ENCODE data around the gene PDE4D. TPM values are rescaled to one million over a fixed set of nuclear protein-coding genes. Genes with fewer than 3 reads are reported as not detected.

Gene PDE4D
- total RNA-seq, 2 experiments from 2014 or later: 164 to 175 TPM

DNA sequence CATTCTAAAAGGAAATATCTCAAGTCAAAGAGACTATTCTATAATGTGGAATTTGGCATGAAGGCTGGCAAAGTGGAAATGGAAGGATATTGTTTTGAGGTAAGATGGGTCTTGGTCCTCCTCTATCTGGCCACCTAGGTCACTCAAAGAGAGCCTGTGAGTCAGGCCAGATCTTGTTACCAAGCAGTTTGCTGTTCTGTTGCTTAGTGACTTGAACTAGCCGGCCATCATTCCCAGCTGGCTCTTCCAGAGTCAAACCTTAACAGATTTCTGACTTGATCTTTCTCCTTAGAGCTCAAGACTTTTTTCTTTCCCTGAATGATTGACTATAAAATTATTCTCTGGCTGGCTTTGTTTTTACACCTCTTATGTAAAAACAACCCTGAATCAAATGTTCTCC lies 136.1 kb downstream of the PDE4D start:
- ChIA-PET CTCF (no interaction called here), POLR2A (no interaction called here)
- H3K27ac ChIP-seq (ENCODE audit: low read depth in 1 of 2, low read length in 2 of 2): no peak overlapping the region
- no peak overlapping the region for H3K4me3 ChIP-seq (ENCODE audit: low read length)
- no peak overlapping the region for H3K4me3 Mint-ChIP-seq
- DNase-seq (no peak), ATAC-seq (ENCODE audit: poor library complexity) (no peak)
- no peaks in the 10 kb centered on the region for H3K27me3 Mint-ChIP-seq
- no peaks in the 10 kb centered on the region for H3K27me3 ChIP-seq (ENCODE audit: control insufficient read depth in 1 of 2, insufficient read depth in 2 of 2, low read length in 2 of 2)
- H3K4me1 ChIP-seq (ENCODE audit: insufficient read depth, low read length): no peaks in the 10 kb centered on the region
- H3K36me3 ChIP-seq (ENCODE audit: insufficient read depth, low read length): no peaks in the 10 kb centered on the region
- no peaks in the 10 kb centered on the region for H3K9me3 ChIP-seq (ENCODE audit: control insufficient read depth in 1 of 2, insufficient read depth in 1 of 2, low read length in 2 of 2)
- intact Hi-C loops (cut with DNase I, micrococcal nuclease): no loop called here
- TF ChIP-seq, protein P1, sequence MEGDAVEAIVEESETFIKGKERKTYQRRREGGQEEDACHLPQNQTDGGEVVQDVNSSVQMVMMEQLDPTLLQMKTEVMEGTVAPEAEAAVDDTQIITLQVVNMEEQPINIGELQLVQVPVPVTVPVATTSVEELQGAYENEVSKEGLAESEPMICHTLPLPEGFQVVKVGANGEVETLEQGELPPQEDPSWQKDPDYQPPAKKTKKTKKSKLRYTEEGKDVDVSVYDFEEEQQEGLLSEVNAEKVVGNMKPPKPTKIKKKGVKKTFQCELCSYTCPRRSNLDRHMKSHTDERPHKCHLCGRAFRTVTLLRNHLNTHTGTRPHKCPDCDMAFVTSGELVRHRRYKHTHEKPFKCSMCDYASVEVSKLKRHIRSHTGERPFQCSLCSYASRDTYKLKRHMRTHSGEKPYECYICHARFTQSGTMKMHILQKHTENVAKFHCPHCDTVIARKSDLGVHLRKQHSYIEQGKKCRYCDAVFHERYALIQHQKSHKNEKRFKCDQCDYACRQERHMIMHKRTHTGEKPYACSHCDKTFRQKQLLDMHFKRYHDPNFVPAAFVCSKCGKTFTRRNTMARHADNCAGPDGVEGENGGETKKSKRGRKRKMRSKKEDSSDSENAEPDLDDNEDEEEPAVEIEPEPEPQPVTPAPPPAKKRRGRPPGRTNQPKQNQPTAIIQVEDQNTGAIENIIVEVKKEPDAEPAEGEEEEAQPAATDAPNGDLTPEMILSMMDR (IDR thresholded peaks at IDR 0.05): no peak
- no peaks in the 10 kb centered on the region for H3K36me3 Mint-ChIP-seq (ENCODE audit: low read depth)
- no peak overlapping the region for H3K27ac Mint-ChIP-seq
- no peaks in the 10 kb centered on the region for H3K4me1 Mint-ChIP-seq (ENCODE audit: low read depth)
- H3K9me3 Mint-ChIP-seq: no peaks in the 10 kb centered on the region

DNA sequence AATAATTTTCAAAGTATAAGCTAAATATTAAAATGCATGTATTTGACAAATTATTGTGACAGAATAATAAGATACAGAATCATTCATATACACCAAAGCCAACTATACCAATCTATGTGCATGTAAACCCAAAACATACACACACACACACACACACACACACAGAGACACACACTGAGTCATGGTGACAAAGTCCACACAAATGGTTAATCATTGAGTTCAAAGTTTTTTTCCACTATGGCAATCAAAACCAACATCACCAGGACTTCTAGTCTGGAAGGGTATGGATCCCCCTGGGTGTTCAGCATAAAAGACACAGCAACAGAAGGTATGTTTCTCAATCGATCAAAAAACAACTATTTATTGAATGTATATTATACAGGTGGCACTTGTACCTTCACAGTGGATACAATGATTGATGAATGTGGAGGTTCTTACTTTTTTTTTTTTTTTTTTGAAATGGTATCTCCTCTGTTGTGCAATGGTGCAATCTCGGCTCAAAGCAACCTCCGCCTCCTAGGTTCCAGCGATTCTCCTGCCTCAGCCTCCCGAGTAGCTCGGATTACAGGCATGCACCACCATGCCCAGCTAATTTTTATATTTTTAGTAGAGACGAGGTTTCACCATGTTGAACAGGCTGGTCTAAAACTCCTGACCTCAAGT lies 137.0 kb downstream of the PDE4D start:
- Histone ChIP-seq H3K36me3 (ENCODE audit: insufficient read depth, low read length) (no peaks in the 10 kb centered on the region), H3K9me3 (ENCODE audit: control insufficient read depth in 1 of 2, insufficient read depth in 1 of 2, low read length in 2 of 2) (no peaks in the 10 kb centered on the region), H3K27me3 (ENCODE audit: control insufficient read depth in 1 of 2, insufficient read depth in 2 of 2, low read length in 2 of 2) (no peaks in the 10 kb centered on the region), H3K27ac (ENCODE audit: low read depth in 1 of 2, low read length in 2 of 2) (no peak overlapping the region), H3K4me1 (ENCODE audit: insufficient read depth, low read length) (no peaks in the 10 kb centered on the region), H3K4me3 (ENCODE audit: low read length) (no peak overlapping the region)
- Mint-ChIP-seq H3K4me3 (no peak overlapping the region), H3K9me3 (no peaks in the 10 kb centered on the region), H3K27me3 (no peaks in the 10 kb centered on the region), H3K27ac (no peak overlapping the region), H3K36me3 (ENCODE audit: low read depth) (no peaks in the 10 kb centered on the region), H3K4me1 (ENCODE audit: low read depth) (no peaks in the 10 kb centered on the region)
- DNase-seq: no peak
- TF ChIP-seq, protein P1 (IDR thresholded peaks at IDR 0.05): no peak
- ChIA-PET CTCF (no interaction called here), POLR2A (no interaction called here)
- no peak for ATAC-seq (ENCODE audit: poor library complexity)
- intact Hi-C loops (cut with DNase I, micrococcal nuclease): no loop called here

DNA sequence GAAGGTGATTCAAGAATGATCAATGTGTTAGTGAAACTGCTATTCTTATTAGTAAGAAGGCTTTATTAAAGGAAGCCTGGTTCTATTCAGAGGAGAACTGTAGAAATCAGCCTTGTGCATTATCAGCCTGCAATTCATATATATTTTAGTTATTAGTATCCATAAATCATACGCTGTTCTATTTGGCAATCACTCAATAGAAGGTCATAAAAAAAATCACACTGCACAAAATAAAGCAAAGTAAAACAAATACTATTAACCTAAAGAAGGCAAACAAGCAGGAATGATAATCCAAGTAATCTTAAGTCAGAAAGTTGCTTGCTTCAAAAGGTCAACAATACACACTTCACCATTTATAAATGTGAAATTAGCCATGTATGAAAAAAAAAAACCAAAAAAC lies 138.1 kb downstream of the PDE4D start:
- Mint-ChIP-seq H3K27me3 (no peaks in the 10 kb centered on the region), H3K4me3 (no peak overlapping the region), H3K27ac (no peak overlapping the region), H3K4me1 (ENCODE audit: low read depth) (no peaks in the 10 kb centered on the region), H3K9me3 (no peaks in the 10 kb centered on the region), H3K36me3 (ENCODE audit: low read depth) (no peaks in the 10 kb centered on the region)
- DNase-seq: no peak
- H3K27ac ChIP-seq (ENCODE audit: low read depth in 1 of 2, low read length in 2 of 2): no peak overlapping the region
- ATAC-seq (ENCODE audit: poor library complexity): no peak
- ChIA-PET POLR2A (no interaction called here), CTCF (no interaction called here)
- no peaks in the 10 kb centered on the region for H3K27me3 ChIP-seq (ENCODE audit: control insufficient read depth in 1 of 2, insufficient read depth in 2 of 2, low read length in 2 of 2)
- intact Hi-C loops (cut with DNase I, micrococcal nuclease): no loop called here
- no peak overlapping the region for H3K4me3 ChIP-seq (ENCODE audit: low read length)
- TF ChIP-seq, protein P1 (IDR thresholded peaks at IDR 0.05): no peak
- H3K4me1 ChIP-seq (ENCODE audit: insufficient read depth, low read length): no peaks in the 10 kb centered on the region
- H3K36me3 ChIP-seq (ENCODE audit: insufficient read depth, low read length): no peaks in the 10 kb centered on the region
- no peaks in the 10 kb centered on the region for H3K9me3 ChIP-seq (ENCODE audit: control insufficient read depth in 1 of 2, insufficient read depth in 1 of 2, low read length in 2 of 2)
